ENCODE results near the gene PPM1M.

Gene PPM1M

DNA sequence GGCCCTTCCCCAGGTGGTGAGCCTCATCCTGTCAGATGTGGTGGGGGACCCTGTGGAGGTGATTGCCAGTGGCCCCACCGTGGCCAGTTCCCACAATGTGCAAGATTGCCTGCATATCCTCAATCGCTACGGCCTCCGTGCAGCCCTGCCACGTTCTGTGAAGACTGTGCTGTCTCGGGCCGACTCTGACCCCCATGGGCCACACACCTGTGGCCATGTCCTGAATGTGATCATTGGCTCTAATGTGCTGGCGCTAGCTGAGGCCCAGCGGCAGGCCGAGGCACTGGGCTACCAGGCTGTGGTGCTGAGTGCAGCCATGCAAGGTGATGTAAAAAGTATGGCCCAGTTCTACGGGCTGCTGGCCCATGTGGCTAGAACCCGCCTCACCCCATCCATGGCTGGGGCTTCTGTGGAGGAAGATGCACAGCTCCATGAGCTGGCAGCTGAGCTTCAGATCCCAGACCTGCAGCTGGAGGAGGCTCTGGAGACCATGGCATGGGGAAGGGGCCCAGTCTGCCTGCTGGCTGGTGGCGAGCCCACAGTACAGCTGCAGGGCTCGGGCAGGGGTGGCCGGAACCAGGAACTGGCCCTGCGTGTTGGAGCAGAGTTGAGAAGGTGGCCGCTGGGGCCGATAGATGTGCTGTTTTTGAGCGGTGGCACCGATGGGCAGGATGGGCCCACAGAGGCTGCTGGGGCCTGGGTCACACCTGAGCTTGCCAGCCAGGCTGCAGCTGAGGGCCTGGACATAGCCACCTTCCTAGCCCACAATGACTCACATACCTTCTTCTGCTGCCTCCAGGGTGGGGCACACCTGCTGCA is 46.9 kb downstream of the PPM1M start:
- no peaks in the 10 kb centered on the region for H3K79me2 ChIP-seq
- H3K27me3 ChIP-seq (ENCODE audit: control insufficient read depth, insufficient read depth, low read length) = no peaks in the 10 kb centered on the region
- H3K27ac ChIP-seq = no peak overlapping the region
- H3K9ac ChIP-seq = no peak overlapping the region
- H2AFZ ChIP-seq = no peak overlapping the region
- H3K36me3 ChIP-seq (ENCODE audit: control insufficient read depth, insufficient read depth, low read length) = no peaks in the 10 kb centered on the region
- no peaks in the 10 kb centered on the region for H3K9me3 ChIP-seq (ENCODE audit: control insufficient read depth, low read length)
- no peak overlapping the region for H3K4me3 ChIP-seq (ENCODE audit: low read depth, low read length)
- no peaks in the 10 kb centered on the region for H3K4me1 ChIP-seq
- TF ChIP-seq, protein P1, sequence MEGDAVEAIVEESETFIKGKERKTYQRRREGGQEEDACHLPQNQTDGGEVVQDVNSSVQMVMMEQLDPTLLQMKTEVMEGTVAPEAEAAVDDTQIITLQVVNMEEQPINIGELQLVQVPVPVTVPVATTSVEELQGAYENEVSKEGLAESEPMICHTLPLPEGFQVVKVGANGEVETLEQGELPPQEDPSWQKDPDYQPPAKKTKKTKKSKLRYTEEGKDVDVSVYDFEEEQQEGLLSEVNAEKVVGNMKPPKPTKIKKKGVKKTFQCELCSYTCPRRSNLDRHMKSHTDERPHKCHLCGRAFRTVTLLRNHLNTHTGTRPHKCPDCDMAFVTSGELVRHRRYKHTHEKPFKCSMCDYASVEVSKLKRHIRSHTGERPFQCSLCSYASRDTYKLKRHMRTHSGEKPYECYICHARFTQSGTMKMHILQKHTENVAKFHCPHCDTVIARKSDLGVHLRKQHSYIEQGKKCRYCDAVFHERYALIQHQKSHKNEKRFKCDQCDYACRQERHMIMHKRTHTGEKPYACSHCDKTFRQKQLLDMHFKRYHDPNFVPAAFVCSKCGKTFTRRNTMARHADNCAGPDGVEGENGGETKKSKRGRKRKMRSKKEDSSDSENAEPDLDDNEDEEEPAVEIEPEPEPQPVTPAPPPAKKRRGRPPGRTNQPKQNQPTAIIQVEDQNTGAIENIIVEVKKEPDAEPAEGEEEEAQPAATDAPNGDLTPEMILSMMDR (IDR thresholded peaks at IDR 0.05) = no peak
- H3K4me2 ChIP-seq (ENCODE audit: low read length) = no peak overlapping the region

DNA sequence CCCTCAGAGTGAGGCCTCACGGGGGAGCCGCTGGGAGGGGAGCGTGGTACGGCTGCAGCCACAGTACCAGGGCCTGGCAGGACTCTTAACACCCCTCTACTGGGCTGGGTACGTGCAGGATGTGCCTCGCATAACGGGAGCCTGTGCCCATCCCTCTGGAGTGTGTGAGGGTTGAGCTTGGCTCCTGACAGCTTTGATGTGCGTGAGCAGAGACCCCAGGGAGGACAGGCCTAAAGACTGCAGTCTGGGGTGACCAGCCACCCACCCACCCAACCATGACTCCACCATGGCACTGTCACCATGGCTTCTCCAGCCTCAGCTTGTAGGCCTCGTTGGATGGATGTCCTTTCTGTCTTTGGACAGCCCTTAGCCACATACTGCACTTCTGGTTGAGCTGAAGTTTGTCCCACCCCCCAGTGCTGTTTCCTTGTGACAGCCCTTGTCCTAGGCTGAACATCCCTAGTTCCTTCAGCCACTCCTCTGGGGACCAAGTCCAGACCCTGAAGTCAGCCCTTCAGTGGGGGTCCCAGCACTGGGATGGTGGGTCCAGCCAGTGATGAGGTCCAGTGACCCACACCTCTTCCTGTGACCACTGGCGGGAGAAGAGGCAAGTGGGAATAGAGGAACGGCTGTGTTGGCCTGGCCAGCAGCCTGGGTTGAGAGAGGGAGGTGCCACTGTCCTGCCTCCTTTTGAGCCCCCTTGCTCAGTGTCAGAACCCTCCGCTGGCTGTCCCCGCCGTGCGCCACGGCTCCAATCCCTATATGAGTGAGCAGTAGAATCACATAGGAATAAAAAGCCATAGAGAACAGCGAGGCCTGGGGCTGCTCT is 48.1 kb downstream of the PPM1M start:
- Histone ChIP-seq H3K9me3 (ENCODE audit: control insufficient read depth, low read length) (no peaks in the 10 kb centered on the region), H3K4me3 (ENCODE audit: low read depth, low read length) (no peak overlapping the region), H3K9ac (no peak overlapping the region), H3K36me3 (ENCODE audit: control insufficient read depth, insufficient read depth, low read length) (no peaks in the 10 kb centered on the region), H3K79me2 (no peaks in the 10 kb centered on the region), H3K27ac (no peak overlapping the region), H3K4me2 (ENCODE audit: low read length) (no peak overlapping the region), H3K4me1 (no peaks in the 10 kb centered on the region), H3K27me3 (ENCODE audit: control insufficient read depth, insufficient read depth, low read length) (no peaks in the 10 kb centered on the region), H2AFZ (no peak overlapping the region)
- TF ChIP-seq, protein P1 (IDR thresholded peaks at IDR 0.05) = no peak

DNA sequence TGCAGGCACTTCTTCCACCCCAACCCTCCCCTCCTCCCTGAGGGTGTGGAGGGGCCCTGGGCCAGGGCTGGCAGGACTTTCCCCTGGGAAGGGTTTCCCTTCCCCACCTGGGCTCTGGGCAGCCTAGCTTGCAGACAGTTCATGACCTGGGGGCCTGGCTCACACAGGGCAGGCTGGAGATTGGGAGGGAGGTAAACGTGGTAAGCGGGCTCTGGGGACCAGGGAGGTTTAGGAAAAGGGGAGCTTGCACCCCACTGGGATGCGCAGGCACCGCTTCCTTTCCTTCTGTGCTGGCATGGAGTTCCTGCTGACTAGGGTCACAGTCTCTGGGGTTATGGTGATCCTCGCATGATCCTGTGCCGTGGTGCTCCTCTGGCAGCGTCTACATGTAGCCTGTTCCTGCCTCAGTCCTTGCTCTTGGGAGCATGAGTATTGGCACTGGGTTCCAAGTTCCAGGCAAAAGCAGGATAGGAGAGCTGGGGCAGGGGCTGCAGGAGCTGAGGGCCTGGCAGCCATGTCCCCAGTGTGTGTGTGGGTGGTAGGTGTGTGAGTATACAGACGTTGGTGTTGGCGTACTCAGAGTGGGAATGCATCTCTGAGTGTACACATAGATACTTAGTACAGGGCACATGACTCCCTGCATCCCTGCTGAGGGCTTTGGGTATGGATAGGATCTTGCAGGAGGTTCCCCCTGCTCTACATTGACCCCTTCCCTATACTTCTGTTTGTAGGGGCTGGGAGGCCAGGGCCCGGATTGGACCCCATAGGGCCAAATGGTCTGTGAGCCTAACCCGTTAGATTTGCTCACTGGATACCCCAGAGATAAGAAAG is 49.0 kb downstream of the PPM1M start:
- Histone ChIP-seq H3K4me3 (ENCODE audit: low read depth, low read length) (no peak overlapping the region), H3K9ac (no peak overlapping the region), H3K4me2 (ENCODE audit: low read length) (no peak overlapping the region), H3K9me3 (ENCODE audit: control insufficient read depth, low read length) (no peaks in the 10 kb centered on the region), H3K27me3 (ENCODE audit: control insufficient read depth, insufficient read depth, low read length) (no peaks in the 10 kb centered on the region), H3K79me2 (no peaks in the 10 kb centered on the region), H2AFZ (no peak overlapping the region), H3K27ac (no peak overlapping the region), H3K4me1 (no peaks in the 10 kb centered on the region), H3K36me3 (ENCODE audit: control insufficient read depth, insufficient read depth, low read length) (no peaks in the 10 kb centered on the region)
- TF ChIP-seq, protein P1 (IDR thresholded peaks at IDR 0.05) = no peak

DNA sequence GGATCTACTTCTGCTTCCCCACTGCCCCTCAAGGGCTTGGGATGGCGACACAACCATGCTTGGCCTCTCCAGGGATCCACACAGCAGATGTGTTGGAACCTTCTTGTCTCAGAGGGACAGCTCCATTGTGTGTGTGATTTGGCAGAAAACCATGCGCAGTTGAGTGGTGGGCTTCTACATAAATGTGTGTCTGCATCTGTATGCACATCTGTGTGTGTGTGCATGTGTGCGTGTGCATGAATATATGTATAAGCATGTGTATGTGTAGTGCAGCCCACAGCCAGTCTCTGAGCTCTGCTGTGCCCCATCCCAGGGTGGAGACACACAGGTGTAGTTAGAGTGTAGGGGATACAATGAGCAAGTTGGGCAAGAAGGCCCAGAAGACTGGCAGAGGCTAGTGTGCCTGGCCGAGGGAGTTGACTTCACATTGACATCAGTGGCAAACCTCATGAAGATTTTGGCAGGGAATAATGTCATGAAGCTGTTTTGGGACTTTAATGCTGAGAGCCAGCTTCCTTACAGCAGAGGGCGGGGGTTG is 50.2 kb downstream of the PPM1M start:
- TF ChIP-seq, protein P1 (IDR thresholded peaks at IDR 0.05) = no peak
- Histone ChIP-seq H3K79me2 (no peaks in the 10 kb centered on the region), H3K9ac (no peak overlapping the region), H3K27ac (no peak overlapping the region), H3K4me3 (ENCODE audit: low read depth, low read length) (no peak overlapping the region), H3K27me3 (ENCODE audit: control insufficient read depth, insufficient read depth, low read length) (no peaks in the 10 kb centered on the region), H3K36me3 (ENCODE audit: control insufficient read depth, insufficient read depth, low read length) (no peaks in the 10 kb centered on the region), H3K4me2 (ENCODE audit: low read length) (no peak overlapping the region), H3K4me1 (no peaks in the 10 kb centered on the region), H2AFZ (no peak overlapping the region), H3K9me3 (ENCODE audit: control insufficient read depth, low read length) (no peaks in the 10 kb centered on the region)

All from parathyroid adenoma (tissue), 2 donors.